ENCODE results near the gene SLC30A10.
"Not testable (repeated sequence)": the region's sequence is repeated elsewhere in the genome, so short reads cannot be mapped to it uniquely, and the experiment has no call there.

The SLC30A10 gene

DNA sequence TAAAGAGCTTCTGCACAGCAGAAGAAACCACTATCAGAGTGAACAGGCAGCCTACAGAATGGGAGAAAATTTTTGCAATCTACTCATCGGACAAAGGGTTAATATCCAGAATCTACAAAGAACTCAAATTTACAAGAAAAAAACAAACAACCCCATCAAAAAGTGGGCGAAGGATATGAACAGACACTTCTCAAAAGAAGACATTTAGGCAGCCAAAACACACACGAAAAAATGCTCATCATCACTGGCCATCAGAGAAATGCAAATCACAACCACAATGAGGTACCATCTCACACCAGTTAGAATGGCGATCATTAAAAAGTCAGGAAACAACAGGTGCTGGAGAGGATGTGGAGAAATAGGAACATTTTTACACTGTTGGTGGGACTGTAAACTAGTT, 36.5 kb downstream of the SLC30A10 start:
- not testable (repeated sequence) for DNase-seq (ENCODE audit: low spot score)

DNA sequence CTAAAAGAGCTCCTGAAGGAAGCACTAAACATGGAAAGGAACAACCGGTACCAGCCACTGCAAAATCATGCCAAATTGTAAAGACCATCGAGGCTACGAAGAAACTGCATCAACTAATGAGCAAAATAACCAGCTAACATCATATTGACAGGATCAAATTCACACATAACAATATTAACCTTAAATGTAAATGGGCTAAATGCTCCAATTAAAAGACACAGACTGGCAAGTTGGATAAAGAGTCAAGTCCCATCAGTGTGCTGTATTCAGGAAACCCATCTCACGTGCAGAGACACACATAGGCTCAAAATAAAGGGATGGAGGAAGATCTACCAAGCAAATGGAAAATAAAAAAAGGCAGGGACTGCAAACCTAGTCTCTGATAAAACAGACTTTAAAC, 39.7 kb downstream of the SLC30A10 start:
- not testable (repeated sequence) for DNase-seq (ENCODE audit: low spot score)

DNA sequence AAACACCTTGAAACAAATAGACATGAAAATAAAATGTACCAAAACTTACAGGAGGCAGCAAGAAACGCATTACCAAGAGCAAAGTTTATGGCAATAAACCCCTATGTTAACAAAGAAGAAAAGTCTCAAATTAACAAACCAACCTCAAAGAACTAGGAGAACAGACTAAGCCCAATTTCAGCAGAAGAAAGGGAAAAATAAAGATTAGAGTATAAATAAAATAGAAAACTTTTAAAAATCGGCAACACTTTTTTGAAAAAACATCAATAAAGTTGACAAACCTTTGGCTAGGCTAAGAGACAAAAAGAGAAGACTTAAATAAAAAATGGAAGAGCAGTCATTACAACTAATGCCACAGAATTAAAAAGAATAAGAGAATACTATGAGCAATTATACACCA, 42.7 kb downstream of the SLC30A10 start:
- no peak for DNase-seq (ENCODE audit: low spot score)

DNA sequence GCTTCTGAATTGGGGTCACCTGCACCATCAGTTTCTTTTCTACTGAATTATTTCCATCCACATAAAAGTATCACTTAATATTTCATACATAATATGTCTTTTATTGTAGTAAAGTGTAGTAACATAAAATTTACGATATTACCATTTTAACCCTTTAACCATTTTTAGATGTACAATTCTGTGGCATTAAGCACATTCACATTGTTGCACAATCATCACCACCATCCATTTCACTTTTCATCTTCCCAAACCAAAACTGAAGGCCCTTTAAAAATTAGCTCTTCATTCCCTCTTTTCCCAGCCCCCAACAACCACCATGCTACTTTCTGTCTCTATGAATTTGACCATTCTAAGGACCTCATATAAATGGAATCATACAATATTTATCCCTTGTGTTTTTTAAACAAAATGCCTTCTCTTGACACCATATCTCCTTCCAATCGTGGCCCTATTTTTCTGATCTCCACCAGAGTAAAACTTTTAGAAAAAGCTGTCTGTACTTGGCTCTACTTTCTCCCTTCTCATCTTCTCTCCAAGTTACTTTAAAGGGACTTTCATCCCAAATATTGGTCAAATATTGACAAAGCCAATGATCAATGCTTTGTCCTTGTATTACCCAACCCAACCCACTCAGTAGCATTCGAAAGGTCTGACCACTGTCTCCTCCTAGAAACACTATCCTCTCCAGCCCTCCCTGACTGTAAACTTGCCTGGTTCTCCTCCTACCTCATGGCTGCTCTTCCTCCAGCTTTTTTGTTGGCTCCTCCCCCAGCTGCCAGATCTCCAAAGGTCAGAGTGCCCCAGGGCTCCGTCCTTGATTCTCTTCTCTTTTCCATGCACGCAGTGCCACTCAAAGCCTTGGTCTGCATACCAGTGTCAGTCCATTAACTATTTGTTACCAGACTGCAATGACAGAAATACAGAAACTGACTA, 44.7 kb downstream of the SLC30A10 start:
- DNase-seq (ENCODE audit: low spot score), result no peak

DNA sequence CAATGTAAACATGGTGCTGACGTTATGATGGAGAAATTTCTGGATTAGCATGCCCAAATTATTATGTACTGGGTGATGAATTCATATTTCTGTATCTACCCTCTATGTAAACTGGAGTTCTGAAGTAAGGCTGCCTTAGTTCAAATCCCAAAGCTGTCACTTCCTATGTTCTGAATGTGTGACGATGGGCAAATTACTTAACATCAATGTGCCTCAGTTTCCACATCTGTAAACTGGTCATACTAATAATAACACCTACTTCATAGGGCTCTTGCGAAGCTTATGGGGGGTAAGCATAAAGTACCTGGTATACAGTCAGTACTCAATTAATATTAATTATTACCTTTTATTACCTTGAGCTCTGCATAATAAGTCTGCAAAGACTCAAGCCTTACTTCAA, 45.6 kb downstream of the SLC30A10 start:
- no peak for DNase-seq (ENCODE audit: low spot score)

DNA sequence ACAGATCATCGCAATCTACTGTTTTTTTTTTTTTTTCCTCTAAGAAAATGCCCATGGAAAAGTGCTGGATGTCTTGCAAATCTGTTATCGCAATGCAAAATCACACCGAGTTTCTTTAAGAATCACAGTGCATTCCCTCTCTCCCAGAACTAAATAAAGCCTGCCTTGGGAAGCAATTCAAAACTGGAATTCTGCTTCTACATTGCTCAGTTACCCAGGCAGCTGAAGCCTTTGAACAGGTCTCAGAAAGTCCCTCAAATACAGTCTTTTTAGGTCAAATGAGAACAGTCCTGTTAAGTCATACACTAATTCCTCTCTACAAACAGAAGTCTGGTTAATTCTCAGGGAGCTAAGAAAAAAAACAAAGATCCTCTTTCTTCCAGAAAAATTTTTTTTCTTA, 46.3 kb downstream of the SLC30A10 start:
- no peak for DNase-seq (ENCODE audit: low spot score)

DNA sequence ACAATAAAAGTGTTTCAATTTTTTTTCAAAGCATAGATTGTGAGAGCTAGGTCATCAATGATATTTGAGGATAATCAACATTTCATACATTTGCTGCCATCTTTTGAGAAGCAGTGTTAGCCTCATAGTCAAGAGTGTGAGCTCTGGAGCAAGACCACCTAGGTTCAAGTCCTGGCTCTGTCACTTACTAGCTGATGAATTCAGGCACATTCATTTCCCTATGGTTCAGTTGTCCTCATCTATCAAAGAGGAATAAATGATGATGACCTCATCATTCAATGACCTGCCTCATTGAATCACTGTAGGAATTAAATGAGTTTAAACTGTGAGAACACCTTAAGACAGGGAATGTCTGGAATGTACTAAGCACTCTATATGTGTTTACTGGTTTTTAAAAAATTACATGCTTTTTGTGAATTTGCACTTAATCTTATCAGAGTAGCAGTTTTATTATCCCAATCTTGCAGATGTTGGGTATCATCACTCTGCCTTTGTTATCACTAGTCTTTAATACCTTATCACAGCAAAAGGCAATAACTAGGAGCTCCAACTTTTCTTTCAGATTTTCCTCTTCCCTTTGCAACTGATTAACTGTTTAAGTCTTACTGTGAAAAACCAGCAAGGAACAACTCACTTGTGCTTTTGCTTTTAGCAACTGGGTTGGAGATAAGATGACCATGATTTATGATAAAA, 47.4 kb downstream of the SLC30A10 start:
- DNase-seq (ENCODE audit: low spot score), result no peak

DNA sequence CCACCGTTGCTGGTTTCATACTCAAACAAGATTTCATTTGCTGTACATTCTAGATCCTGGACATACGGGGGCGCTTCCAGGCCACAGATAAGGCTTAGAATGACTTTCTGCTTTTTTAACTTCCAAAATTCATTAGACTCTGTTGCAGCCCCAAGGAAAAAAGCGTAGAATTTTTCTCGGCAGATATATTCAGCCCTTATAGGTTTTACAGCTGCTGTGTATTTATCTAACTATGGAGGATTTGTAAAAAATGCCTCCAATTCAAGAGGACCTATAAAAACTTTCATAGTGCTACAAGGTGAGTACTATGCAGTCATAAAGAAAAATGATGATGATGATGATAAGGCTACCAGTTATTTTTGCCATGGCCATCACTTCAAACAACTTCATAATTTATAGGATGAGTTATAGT, 51.6 kb downstream of the SLC30A10 start:
- no peak for DNase-seq (ENCODE audit: low spot score)

DNA sequence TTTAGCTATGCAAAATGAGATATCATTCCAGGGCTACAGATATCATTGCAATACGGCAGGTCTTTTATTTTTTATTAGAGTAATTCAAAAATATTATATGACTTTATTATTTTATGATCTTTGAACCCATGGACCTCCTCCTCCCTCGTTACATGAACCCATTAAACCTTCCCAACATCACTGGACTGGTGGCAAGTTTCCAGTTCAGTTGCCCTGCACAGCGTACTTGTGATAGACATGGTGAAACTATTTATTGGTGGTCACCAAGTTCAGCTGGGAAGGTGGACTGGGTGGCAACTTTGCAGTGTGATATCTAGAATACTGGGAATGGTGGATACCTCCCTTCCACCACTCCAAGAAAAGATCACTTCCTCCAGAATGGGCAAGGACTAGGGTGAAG, 52.5 kb downstream of the SLC30A10 start:
- DNase-seq (ENCODE audit: low spot score), result no peak

DNA sequence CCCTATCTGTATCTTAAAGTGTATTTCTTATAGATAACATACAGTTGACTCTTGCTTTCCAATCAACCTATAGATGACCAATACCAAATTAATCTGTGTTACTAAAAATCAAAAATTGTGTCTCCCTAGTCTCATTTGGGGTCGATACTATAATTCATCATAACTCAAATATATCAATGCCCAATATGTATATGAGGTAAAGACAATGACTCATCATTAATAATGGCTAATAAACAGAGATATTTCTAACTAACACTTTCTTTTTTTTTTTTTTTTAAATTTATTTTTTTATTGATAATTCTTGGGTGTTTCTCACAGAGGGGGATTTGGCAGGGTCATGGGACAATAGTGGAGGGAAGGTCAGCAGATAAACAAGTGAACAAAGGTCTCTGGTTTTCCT, 55.8 kb downstream of the SLC30A10 start:
- DNase-seq (ENCODE audit: low spot score), result not testable (repeated sequence)

DNA sequence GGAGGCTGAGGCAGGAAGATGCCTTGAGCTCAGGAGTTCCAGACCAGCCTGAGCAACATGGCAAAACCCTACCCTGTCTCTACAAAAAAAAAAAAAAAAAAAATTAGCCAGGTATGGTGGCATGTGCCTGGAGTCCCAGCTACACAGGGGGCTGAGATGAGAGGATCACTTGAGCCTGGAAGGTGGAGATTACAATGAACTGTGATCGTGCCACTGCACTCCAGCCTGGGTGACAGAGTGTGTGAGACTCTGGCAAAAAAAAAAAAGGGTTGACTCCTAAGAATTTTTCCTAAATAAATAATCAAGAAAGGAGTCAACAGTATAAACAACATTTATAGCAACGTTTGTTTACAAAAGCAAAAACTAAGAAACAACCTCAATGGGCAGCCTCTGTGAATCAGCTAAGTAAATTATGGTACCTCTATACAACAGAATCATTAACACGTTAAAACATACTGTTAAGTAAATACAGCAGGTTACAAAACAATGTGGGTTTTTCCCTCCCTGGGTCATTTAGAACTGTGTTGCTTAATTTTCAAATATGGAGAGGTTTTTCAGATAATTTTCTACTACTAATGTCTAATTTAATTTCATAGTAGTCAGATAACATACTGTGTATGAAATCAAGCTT, 56.8 kb downstream of the SLC30A10 start:
- no peak for DNase-seq (ENCODE audit: low spot score)

DNA sequence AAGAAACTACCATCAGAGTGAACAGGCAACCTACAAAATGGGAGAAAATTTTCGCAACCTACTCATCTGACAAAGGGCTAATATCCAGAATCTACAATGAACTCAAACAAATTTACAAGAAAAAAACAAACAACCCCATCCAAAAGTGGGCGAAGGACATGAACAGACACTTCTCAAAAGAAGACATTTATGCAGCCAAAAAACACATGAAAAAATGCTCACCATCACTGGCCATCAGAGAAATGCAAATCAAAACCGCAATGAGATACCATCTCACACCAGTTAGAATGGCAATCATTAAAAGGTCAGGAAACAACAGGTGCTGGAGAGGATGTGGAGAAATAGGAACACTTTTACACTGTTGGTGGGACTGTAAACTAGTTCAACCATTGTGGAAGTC, 59.7 kb downstream of the SLC30A10 start:
- DNase-seq (ENCODE audit: low spot score), result not testable (repeated sequence)

Measured in hepatic stellate cell (primary cell).